CD4-positive, alpha-beta memory T cell (primary cell): Measurements from ENCODE around the gene FCGBP. TPM values are rescaled to one million over a fixed set of nuclear protein-coding genes. Genes with fewer than 3 reads are reported as not detected.
A peak's percentile ranks its signal among the peaks of the same experiment; 100 is the strongest.
"Not testable (repeated sequence)": the region's sequence is repeated elsewhere in the genome, so short reads cannot be mapped to it uniquely, and the experiment has no call there.

Experiments used
- CTCF ChIA-PET: fragments of 350-600 bp; sonication (Branson Sonifier 250); formaldehyde crosslinking; loops from one replicate; lab custom pipeline; 2021; ENCODE audit warnings: inconsistent platforms; ENCODE audit not compliant: partially characterized antibody; lab: Charles Lee
- POLR2A ChIA-PET: fragments of 350-600 bp; sonication (Branson Sonifier 250); formaldehyde crosslinking; loops from one replicate; lab custom pipeline; 2021; ENCODE audit not compliant: partially characterized antibody; lab: Charles Lee
- DNase-seq, 5 donors: peaks; one replicate each; pipeline versions ENCODE4 v3.0.0 to v3.0.0-alpha.2; 2020 to 2022; ENCODE audit warnings: mixed read lengths in 1 of 5
- H3K27ac ChIP-seq: one replicate; pipeline ENCODE4 v1.7.0; 2013; ENCODE audit warnings: low read depth, low read length
- H3K27me3 ChIP-seq: 2 replicates; pipeline ENCODE4 v1.7.0; 2013; ENCODE audit warnings: mild to moderate bottlenecking, low read length, moderate library complexity; ENCODE audit not compliant: insufficient read depth
- H3K36me3 ChIP-seq: 2 replicates; pipeline ENCODE4 v1.7.0; 2013; ENCODE audit warnings: mild to moderate bottlenecking, low read length, moderate library complexity; ENCODE audit not compliant: insufficient read depth
- H3K4me1 ChIP-seq: 2 replicates; pipeline ENCODE4 v1.7.0; 2013; ENCODE audit warnings: mild to moderate bottlenecking, low read length, moderate library complexity; ENCODE audit not compliant: insufficient read depth
- H3K4me3 ChIP-seq, 2 donors: one replicate each; pipeline ENCODE4 v1.7.0; 2013; ENCODE audit warnings: low read length in 2 of 2, mild to moderate bottlenecking in 1 of 2
- H3K9me3 ChIP-seq, 2 donors: one replicate each; pipeline ENCODE4 v1.7.0; 2013; ENCODE audit warnings: low read length in 2 of 2, control low read depth in 1 of 2; ENCODE audit not compliant: control insufficient read depth in 1 of 2
- H3K27ac Mint-ChIP-seq, 7 donors: one replicate each; pipeline ENCODE4 v1.8.0; 2020 to 2021; ENCODE audit warnings: mixed read lengths in 7 of 7, mild to moderate bottlenecking in 6 of 7, inconsistent platforms in 3 of 7, moderate library complexity in 3 of 7
- H3K27me3 Mint-ChIP-seq, 2 donors: one replicate each; pipeline ENCODE4 v1.8.0; 2020 to 2021; ENCODE audit warnings: mixed read lengths in 2 of 2
- H3K36me3 Mint-ChIP-seq, 2 donors: one replicate each; pipeline ENCODE4 v1.8.0; 2020 to 2021; ENCODE audit warnings: mixed read lengths in 2 of 2, inconsistent platforms in 1 of 2, mild to moderate bottlenecking in 1 of 2
- H3K4me1 Mint-ChIP-seq, 4 donors: one replicate each; pipeline ENCODE4 v1.8.0; 2020 to 2021; ENCODE audit warnings: mixed read lengths in 4 of 4, mild to moderate bottlenecking in 1 of 4
- H3K4me3 Mint-ChIP-seq, 8 donors: one replicate each; pipeline ENCODE4 v1.8.0; 2020 to 2021; ENCODE audit warnings: mixed read lengths in 8 of 8, mild to moderate bottlenecking in 7 of 8, moderate library complexity in 6 of 8, inconsistent platforms in 3 of 8
- H3K9me3 Mint-ChIP-seq, 8 donors: one replicate each; pipeline ENCODE4 v1.8.0; 2020 to 2021; ENCODE audit warnings: mixed read lengths in 8 of 8, mild to moderate bottlenecking in 5 of 8, inconsistent platforms in 3 of 8, moderate library complexity in 1 of 8
- intact Hi-C: fragments of 100-400 bp; cut with micrococcal nuclease; formaldehyde crosslinking; loops from one replicate; pipeline ENCODE4 v1.15.1; 2023
- polyA plus RNA-seq, 2 donors: library from polyadenylated mRNA; unstranded; fragments of 300-500 nt; fragmentation: Illumina TruSeq; gene quantifications; one replicate each; pipeline ENCODE4 v1.2.3, GENCODE V29; 2021
- total RNA-seq, 2 experiments: library from RNA; stranded (reverse); gene quantifications; one replicate each; pipeline ENCODE4 v1.2.3, GENCODE V29; 2021

Gene FCGBP
- total and polyA plus RNA-seq, 4 experiments from 2014 or later = 0.10 to 79.4 (median 37.5) TPM

DNA sequence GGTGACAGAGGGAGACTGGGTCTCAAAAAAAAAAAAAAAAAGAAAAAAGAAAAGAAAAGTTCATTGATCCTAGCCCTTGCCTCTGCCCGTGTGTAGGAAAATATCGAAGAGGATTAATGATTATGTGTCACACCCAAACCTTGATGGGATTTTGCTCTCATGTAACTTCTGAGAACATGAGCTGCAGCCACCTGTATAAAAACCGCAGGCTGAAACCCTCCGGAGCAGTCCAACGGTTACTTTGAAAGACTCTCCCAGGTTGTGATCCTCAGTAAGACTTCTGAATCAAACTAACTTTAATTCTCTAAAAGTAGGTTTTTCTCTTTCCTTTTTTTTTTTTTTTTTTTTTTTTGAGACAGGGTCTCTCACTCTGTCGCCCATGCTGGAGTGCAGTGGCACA lies 32.2 kb upstream of the FCGBP start:
- H3K27me3 Mint-ChIP-seq = no peaks in the 10 kb centered on the region
- CTCF ChIA-PET = interaction anchor here (1.7 kb wide), 1 partner anchor 56 kb away, joined by 3 read pairs; no protein-coding TSS in a partner anchor
- Histone ChIP-seq H3K27ac (no peak overlapping the region), H3K4me3 (no peak overlapping the region), H3K9me3 (no peaks in the 10 kb centered on the region), H3K36me3 (no peaks in the 10 kb centered on the region), H3K27me3 (no peaks in the 10 kb centered on the region), H3K4me1 (peaks cover 42% of the 10 kb centered on the region)
- no peak for DNase-seq
- H3K36me3 Mint-ChIP-seq = peaks cover 2 to 13% of the 10 kb centered on the region in 2 donors
- H3K9me3 Mint-ChIP-seq = no peaks in the 10 kb centered on the region
- H3K4me1 Mint-ChIP-seq = peaks cover 30 to 54% (median 43%) of the 10 kb centered on the region in 4 donors
- intact Hi-C loops = no loop called here
- peak overlapping the region in 1 of 8 donors; percentile 31 for H3K4me3 Mint-ChIP-seq
- POLR2A ChIA-PET = interaction anchor here (0.7 kb wide), 1 partner anchor 13 kb away, joined by 3 read pairs; no protein-coding TSS in a partner anchor
- H3K27ac Mint-ChIP-seq = peak overlapping the region in 2 of 7 donors; percentile 52 to 53

DNA sequence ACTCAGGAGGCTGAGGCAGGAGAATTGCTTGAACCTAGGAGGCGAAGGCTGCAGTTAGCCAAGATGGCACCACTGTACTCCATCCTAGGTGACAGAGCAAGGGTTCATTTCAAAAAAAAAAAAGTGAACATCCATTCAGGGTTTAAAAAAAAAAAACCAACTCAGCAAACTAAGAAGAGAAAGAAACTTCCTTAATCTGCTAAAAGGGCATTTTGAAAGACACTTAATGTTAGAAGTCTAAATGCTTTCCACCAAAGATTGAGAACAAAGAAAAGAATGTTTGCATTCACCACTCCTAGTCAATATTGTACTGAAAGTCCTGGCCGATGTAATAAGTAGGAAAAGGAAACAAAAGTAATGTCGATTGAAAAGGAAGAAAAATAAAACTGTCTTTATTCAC lies 29.5 kb upstream of the FCGBP start:
- Histone ChIP-seq H3K27me3 (no peaks in the 10 kb centered on the region), H3K27ac (no peak overlapping the region), H3K36me3 (no peaks in the 10 kb centered on the region), H3K4me3 (no peak overlapping the region), H3K9me3 (no peaks in the 10 kb centered on the region), H3K4me1 (peaks cover 34% of the 10 kb centered on the region)
- CTCF ChIA-PET = no interaction called here
- peaks cover 31 to 48% (median 38%) of the 10 kb centered on the region in 4 donors for H3K4me1 Mint-ChIP-seq
- POLR2A ChIA-PET = no interaction called here
- intact Hi-C loops = no loop called here
- H3K4me3 Mint-ChIP-seq = peak overlapping the region in 1 of 8 donors; percentile 29
- H3K9me3 Mint-ChIP-seq = no peaks in the 10 kb centered on the region
- DNase-seq = no peak
- peak overlapping the region in 3 of 7 donors; percentile 1 to 74 (median 6) for H3K27ac Mint-ChIP-seq
- no peaks in the 10 kb centered on the region for H3K27me3 Mint-ChIP-seq
- H3K36me3 Mint-ChIP-seq = no peaks in the 10 kb centered on the region

DNA sequence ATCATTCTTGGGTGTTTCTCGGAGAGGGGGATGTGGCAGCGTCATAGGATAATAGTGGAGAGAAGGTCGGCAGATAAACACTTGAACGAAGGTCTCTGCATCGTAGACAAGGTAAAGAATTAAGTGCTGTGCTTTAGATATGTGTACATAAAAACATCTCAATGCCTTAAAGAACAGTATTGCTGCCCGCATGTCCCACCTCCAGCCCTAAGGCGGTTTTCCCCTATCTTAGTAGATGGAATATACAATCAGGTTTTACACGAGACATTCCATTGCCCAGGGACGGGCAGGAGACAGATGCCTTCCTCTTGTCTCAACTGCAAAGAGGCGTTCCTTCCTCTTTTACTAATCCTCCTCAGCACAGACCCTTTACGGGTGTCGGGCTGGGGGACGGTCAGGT lies 25.0 kb upstream of the FCGBP start:
- H3K4me3 ChIP-seq, H3K9me3 Mint-ChIP-seq, H3K36me3 ChIP-seq, intact Hi-C loops, H3K27me3 Mint-ChIP-seq, H3K27me3 ChIP-seq, H3K36me3 Mint-ChIP-seq, H3K9me3 ChIP-seq, DNase-seq: not testable (repeated sequence)
- peaks cover 26 to 57% (median 41%) of the 10 kb centered on the region in 4 donors for H3K4me1 Mint-ChIP-seq
- H3K27ac Mint-ChIP-seq = peak overlapping the region; percentile 53 to 93 (median 89)
- H3K27ac ChIP-seq = peak overlapping the region; percentile 43
- CTCF ChIA-PET = interaction anchor here (0.9 to 7.0 kb wide), 2 partner anchors 10 to 11 kb away, joined by 3 to 78 read pairs; partner anchors contain the start of gene PSMC4
- H3K4me1 ChIP-seq = peaks cover 36% of the 10 kb centered on the region
- H3K4me3 Mint-ChIP-seq = peak overlapping the region; percentile 51 to 80 (median 69)
- POLR2A ChIA-PET = interaction anchor here (3.9 kb wide), 1 partner anchor 11 kb away, joined by 11 read pairs; the partner anchor contains the start of gene PSMC4

DNA sequence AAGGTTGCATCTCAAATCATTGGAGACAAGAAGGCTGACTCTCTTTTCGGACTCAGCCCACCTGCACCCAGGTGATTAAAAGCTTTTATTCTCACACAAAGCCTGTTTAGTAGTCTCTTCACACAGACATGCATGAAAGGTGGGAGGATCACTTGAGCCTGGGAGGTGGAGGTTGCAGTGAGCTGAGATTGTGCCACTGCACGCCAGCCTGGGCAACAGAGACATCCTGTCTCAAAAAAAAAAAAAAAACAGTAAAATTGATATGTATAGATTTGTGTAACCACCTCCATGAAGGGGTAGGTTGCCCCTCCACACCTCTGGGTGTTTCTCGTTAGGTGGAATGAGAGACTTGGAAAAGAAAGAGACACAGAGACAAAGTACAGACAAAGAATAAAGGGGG lies 24.5 kb upstream of the FCGBP start:
- H3K36me3 ChIP-seq, H3K4me3 ChIP-seq, H3K9me3 Mint-ChIP-seq, intact Hi-C loops, H3K27me3 Mint-ChIP-seq, DNase-seq, H3K27me3 ChIP-seq, H3K36me3 Mint-ChIP-seq, H3K9me3 ChIP-seq: not testable (repeated sequence)
- H3K4me1 Mint-ChIP-seq = peaks cover 27 to 59% (median 43%) of the 10 kb centered on the region in 4 donors
- peak overlapping the region; percentile 51 to 80 (median 69) for H3K4me3 Mint-ChIP-seq
- peaks cover 38% of the 10 kb centered on the region for H3K4me1 ChIP-seq
- peak overlapping the region; percentile 43 for H3K27ac ChIP-seq
- ChIA-PET POLR2A (interaction anchor here (0.7 to 3.9 kb wide), 2 partner anchors 11 to 17 kb away, joined by 3 to 11 read pairs; partner anchors contain the start of gene PSMC4), CTCF (interaction anchor here (0.9 to 7.0 kb wide), 2 partner anchors 10 to 11 kb away, joined by 3 to 78 read pairs; partner anchors contain the start of gene PSMC4)
- peak overlapping the region; percentile 53 to 93 (median 89) for H3K27ac Mint-ChIP-seq

DNA sequence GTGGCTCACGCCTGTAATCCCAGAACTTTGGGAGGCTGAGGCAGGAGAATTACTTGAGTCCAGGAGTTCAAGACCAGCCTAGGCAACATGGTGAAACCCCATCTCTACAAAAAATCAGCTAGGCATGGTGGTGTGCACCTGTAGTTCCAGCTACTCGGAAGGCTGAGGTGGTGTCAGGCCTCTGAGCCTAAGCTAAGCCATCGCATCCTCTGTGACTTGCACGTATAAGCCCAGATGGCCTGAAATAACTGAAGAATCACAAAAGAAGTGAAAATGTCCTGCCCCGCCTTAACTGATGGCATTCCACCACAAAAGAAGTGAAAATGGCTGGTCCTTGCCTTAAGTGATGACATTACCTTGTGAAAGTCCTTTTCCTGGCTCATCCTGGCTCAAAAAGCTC lies 23.5 kb upstream of the FCGBP start:
- intact Hi-C loops, H3K36me3 ChIP-seq, H3K36me3 Mint-ChIP-seq, H3K27me3 Mint-ChIP-seq, DNase-seq, H3K27ac ChIP-seq, H3K27me3 ChIP-seq, H3K9me3 Mint-ChIP-seq, H3K9me3 ChIP-seq, H3K4me3 ChIP-seq: not testable (repeated sequence)
- Mint-ChIP-seq H3K27ac (peak overlapping the region in 4 of 7 donors; percentile 23 to 75 (median 50)), H3K4me1 (peaks cover 32 to 62% (median 48%) of the 10 kb centered on the region in 4 donors), H3K4me3 (peak overlapping the region in 2 of 8 donors; percentile 17 to 52)
- POLR2A ChIA-PET = interaction anchor here (1.6 to 3.9 kb wide), 2 partner anchors 13 to 16 kb away, joined by 4 to 11 read pairs; partner anchors contain the start of gene PSMC4
- peaks cover 44% of the 10 kb centered on the region for H3K4me1 ChIP-seq
- CTCF ChIA-PET = interaction anchor here (0.6 to 7.0 kb wide), 2 partner anchors 12 to 16 kb away, joined by 4 to 78 read pairs; partner anchors contain the start of gene PSMC4

DNA sequence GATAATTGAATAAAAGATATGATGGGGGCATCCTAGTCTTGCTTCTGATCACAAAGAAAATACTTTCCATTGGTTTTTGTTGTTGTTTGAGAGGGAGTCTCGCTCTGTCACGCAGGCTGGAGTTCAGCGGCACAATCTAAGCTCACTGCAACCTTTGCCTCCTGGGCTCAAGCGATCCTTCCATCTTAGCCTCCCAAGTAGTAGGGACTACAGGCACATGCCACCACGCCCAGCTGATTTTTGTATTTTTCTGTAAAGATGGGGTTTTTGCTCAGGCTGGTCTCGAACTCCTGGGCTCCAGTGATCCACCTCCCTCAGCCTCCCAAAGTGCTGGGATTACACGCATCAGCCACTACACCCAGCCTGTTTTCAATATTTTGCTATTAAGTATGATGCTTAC lies 19.5 kb upstream of the FCGBP start:
- CTCF ChIA-PET = interaction anchor here (0.8 to 7.0 kb wide), 6 partner anchors 8 to 19 kb away, joined by 3 to 78 read pairs (median 5); partner anchors contain the start of gene PSMC4
- intact Hi-C loops = loop anchor here (1.0 to 2.0 kb wide), 2 partner anchors 13 to 17 kb away; partner anchors contain the start of gene PSMC4

DNA sequence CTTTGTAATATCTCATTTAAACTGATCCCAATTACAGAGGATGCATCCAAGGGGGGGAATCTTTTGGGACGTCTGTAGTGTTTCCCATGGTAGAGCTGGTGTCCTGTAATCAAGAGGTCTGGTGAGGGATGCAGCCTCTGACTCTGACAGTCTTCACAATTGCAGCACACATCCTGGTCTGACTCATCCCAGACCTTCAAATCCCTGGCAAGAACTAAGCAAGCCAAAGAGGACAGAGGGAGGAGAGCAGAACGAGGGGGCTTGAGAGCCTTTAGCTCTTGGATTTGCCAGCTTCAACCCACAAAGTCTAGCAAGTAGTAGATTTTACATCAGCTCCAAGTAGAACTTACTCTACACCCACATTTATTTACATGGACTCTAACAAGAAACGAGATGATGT lies 17.3 kb upstream of the FCGBP start:
- CTCF ChIA-PET = interaction anchor here (1.2 to 2.2 kb wide), 3 partner anchors 9 to 19 kb away, joined by 4 to 25 read pairs (median 5); partner anchors contain the start of gene PSMC4
- peak overlapping the region in 7 of 8 donors; percentile 65 to 93 (median 91) for H3K4me3 Mint-ChIP-seq
- DNase-seq = no peak
- H3K9me3 Mint-ChIP-seq = no peaks in the 10 kb centered on the region
- no peaks in the 10 kb centered on the region for H3K27me3 Mint-ChIP-seq
- Histone ChIP-seq H3K4me1 (peaks cover 83% of the 10 kb centered on the region), H3K36me3 (no peaks in the 10 kb centered on the region), H3K27me3 (no peaks in the 10 kb centered on the region), H3K27ac (peak overlapping the region; percentile 57), H3K9me3 (no peaks in the 10 kb centered on the region), H3K4me3 (peak overlapping the region in 1 of 2 donors; percentile 23)
- peaks cover 3 to 7% of the 10 kb centered on the region in 2 donors for H3K36me3 Mint-ChIP-seq
- intact Hi-C loops = loop anchor here (2.0 kb wide), 1 partner anchor 19 kb away; the partner anchor contains the start of gene PSMC4
- peak overlapping the region; percentile 88 to 99 (median 97) for H3K27ac Mint-ChIP-seq
- POLR2A ChIA-PET = interaction anchor here (0.9 to 1.8 kb wide), 5 partner anchors 9 to 18 kb away, joined by 3 to 23 read pairs (median 8); partner anchors contain the start of gene PSMC4
- H3K4me1 Mint-ChIP-seq = peaks cover 50 to 93% (median 69%) of the 10 kb centered on the region in 4 donors

More for the DNA sequence above, 19.5 kb upstream of the FCGBP start:
- H3K4me3 ChIP-seq = no peak overlapping the region
- peak overlapping the region; percentile 84 to 99 (median 94) for H3K27ac Mint-ChIP-seq
- POLR2A ChIA-PET = interaction anchor here (0.8 to 2.9 kb wide), 7 partner anchors 12 to 107 kb away, joined by 3 to 80 read pairs (median 4); partner anchors contain the start of genes FBL and PSMC4
- no peaks in the 10 kb centered on the region for H3K36me3 ChIP-seq
- DNase-seq = no peak
- no peaks in the 10 kb centered on the region for H3K9me3 ChIP-seq
- H3K27me3 ChIP-seq = no peaks in the 10 kb centered on the region
- peak overlapping the region; percentile 57 for H3K27ac ChIP-seq
- no peaks in the 10 kb centered on the region for H3K27me3 Mint-ChIP-seq
- peaks cover 72% of the 10 kb centered on the region for H3K4me1 ChIP-seq
- peaks cover 44 to 81% (median 63%) of the 10 kb centered on the region in 4 donors for H3K4me1 Mint-ChIP-seq
- H3K9me3 Mint-ChIP-seq = no peaks in the 10 kb centered on the region
- peak overlapping the region; percentile 2 to 93 (median 74) for H3K4me3 Mint-ChIP-seq
- peaks cover 3 to 7% of the 10 kb centered on the region in 2 donors for H3K36me3 Mint-ChIP-seq
